Measurements from ENCODE around the gene SRGAP1. TPM values are rescaled to one million over a fixed set of nuclear protein-coding genes. Genes with fewer than 3 reads are reported as not detected.
"Not testable (repeated sequence)": the region's sequence is repeated elsewhere in the genome, so short reads cannot be mapped to it uniquely, and the experiment has no call there.

The SRGAP1 gene
- total and polyA plus RNA-seq, 9 donors, result 4.7 to 10.5 (median 5.7) TPM

DNA sequence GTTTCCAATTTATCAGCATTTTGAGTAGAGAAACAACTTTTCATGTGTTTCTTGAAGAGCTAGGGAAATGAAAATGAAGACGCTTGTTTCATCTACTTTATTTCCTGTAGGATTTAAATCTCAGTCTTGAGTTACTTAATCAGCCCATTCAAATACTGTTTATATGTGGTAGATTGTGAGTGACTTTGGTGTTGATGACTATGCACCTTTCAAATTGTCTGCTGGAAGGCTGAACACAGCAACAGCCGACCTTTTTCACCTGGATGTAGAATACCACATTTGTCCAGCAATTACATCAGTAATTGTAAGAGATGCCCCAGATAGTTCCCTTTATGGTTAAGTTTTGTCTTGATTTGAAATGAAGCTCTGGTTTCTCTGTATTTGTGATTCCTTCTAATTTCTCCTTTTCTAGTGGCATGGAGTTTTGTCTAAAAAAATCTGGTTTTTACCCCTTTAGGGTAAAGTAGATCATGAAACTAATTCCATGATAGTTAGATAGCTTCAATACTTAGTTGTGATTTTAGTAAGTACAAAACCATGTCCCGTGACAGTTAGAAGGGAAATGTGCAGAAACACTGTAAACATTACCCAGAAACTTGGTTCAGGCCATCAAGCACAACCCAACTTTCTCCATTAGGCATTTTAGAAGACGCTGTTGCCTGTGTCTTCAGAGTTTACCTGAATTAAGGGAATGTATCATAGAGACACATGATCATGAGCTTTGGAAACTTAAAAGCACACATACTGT lies 165.0 kb downstream of the SRGAP1 start:
- no peaks in the 10 kb centered on the region for H3K27me3 ChIP-seq (ENCODE audit: control insufficient read depth, insufficient read depth, low read length)
- no CpG with 5 or more reads among the region's 4 CpGs for WGBS (ENCODE audit: insufficient coverage)

DNA sequence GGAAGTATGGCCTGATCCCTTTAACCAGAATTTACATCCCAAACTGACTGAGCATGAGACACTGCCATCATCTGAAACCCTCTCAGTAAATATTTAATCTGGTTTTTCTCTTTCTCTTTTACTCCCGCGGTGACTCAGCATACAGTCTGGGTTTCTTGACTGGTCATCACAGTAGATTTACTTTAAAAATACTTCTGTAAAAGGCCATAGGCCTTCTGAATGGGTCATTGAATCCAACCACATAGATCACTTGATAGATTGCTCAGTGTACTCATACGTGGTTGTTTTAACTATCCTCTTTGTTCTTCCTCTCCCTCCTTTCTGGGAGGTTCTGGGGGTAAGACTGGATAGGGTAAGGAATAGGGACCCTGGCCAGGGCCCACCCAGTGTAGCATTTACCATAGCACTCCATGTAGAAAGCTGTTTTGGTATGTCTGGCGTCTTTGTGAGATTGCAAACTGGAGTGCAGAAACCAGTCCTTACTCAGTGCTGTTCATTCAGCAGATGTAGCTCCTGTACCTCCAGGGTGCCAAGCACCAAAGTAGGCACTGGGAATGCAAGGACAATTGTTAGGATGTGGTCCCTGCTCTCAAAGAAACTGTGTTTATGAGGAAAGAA lies 165.7 kb downstream of the SRGAP1 start:
- Histone ChIP-seq H3K27ac (ENCODE audit: low read length) (no peak overlapping the region), H3K9me3 (replicated peaks; ENCODE audit: control insufficient read depth, low read depth, low read length) (no peaks in the 10 kb centered on the region), H3K27me3 (ENCODE audit: control insufficient read depth, insufficient read depth, low read length) (no peaks in the 10 kb centered on the region), H3K4me3 (ENCODE audit: low read length) (no peak overlapping the region), H3K36me3 (ENCODE audit: control insufficient read depth, insufficient read depth, low read length) (no peaks in the 10 kb centered on the region), H3K4me1 (ENCODE audit: control insufficient read depth, insufficient read depth, low read length) (peaks cover 2% of the 10 kb centered on the region)
- no peak for DNase-seq
- 100% methylated on average over 1 of the region's 4 CpGs for WGBS (ENCODE audit: insufficient coverage)

More for the DNA sequence above, 165.0 kb downstream of the SRGAP1 start:
- H3K27ac ChIP-seq (ENCODE audit: low read length), result no peak overlapping the region
- DNase-seq, result no peak
- H3K9me3 ChIP-seq (replicated peaks; ENCODE audit: control insufficient read depth, low read depth, low read length), result no peaks in the 10 kb centered on the region
- no peak overlapping the region for H3K4me3 ChIP-seq (ENCODE audit: low read length)
- peaks cover 2% of the 10 kb centered on the region for H3K4me1 ChIP-seq (ENCODE audit: control insufficient read depth, insufficient read depth, low read length)
- no peaks in the 10 kb centered on the region for H3K36me3 ChIP-seq (ENCODE audit: control insufficient read depth, insufficient read depth, low read length)

DNA sequence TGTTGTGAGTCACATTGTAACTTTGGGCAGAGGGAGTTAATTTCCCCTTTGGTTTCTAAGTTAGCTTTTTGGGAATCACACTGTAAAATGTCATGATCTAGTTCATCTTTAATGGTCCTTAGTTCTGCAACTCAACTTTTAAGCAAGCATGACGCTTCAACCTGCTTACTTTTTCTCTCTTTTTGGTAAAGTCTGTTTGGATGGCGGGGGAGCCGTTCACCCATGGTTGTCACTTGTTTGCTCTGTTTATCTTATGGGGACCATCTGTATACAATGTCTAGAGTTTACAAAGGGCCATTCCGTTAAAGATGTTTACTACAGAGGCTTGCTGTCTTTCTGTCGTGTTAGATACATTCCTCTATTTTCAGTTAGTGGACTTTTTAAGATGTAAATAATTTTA lies 172.0 kb downstream of the SRGAP1 start:
- no peak overlapping the region for H3K4me3 ChIP-seq (ENCODE audit: low read length)
- no peaks in the 10 kb centered on the region for H3K4me1 ChIP-seq (ENCODE audit: control insufficient read depth, insufficient read depth, low read length)
- H3K27me3 ChIP-seq (ENCODE audit: control insufficient read depth, insufficient read depth, low read length), result no peaks in the 10 kb centered on the region
- DNase-seq, result no peak
- no peaks in the 10 kb centered on the region for H3K9me3 ChIP-seq (replicated peaks; ENCODE audit: control insufficient read depth, low read depth, low read length)
- H3K27ac ChIP-seq (ENCODE audit: low read length), result no peak overlapping the region
- WGBS (ENCODE audit: insufficient coverage), result no CpG with 5 or more reads among the region's 5 CpGs
- H3K36me3 ChIP-seq (ENCODE audit: control insufficient read depth, insufficient read depth, low read length), result no peaks in the 10 kb centered on the region

DNA sequence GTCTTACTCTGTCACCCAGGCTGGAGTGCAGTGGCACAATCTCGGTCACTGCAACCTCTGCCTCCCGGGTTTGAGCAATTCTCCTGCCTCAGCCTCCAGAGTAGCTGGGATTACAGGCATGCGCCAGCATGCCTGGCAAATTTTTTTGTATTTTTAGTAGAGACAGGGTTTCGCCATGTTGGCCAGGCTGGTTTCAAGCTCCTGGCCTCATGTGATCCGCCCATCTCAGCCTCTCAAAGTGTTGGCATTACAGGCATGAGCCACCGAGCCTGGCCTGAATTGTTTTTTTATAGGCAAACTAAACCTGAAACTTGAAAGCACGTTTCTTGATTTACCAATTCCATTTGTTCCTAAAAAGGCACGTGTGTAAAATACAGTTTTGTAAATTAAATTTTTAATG lies 173.6 kb downstream of the SRGAP1 start:
- H3K9me3 ChIP-seq (replicated peaks; ENCODE audit: control insufficient read depth, low read depth, low read length); H3K36me3 ChIP-seq (ENCODE audit: control insufficient read depth, insufficient read depth, low read length): not testable (repeated sequence)
- 85% methylated on average over 4 of the region's 8 CpGs for WGBS (ENCODE audit: insufficient coverage)

GRCh38 chr12:64018524-64018923 lies 174.0 kb downstream of the SRGAP1 start:
- Histone ChIP-seq H3K9me3 (replicated peaks; ENCODE audit: control insufficient read depth, low read depth, low read length) (no peaks in the 10 kb centered on the region), H3K36me3 (ENCODE audit: control insufficient read depth, insufficient read depth, low read length) (no peaks in the 10 kb centered on the region), H3K4me1 (ENCODE audit: control insufficient read depth, insufficient read depth, low read length) (peaks cover 1% of the 10 kb centered on the region), H3K4me3 (ENCODE audit: low read length) (no peak overlapping the region), H3K27me3 (ENCODE audit: control insufficient read depth, insufficient read depth, low read length) (no peaks in the 10 kb centered on the region), H3K27ac (ENCODE audit: low read length) (no peak overlapping the region)
- no peak for DNase-seq

More for the DNA sequence above, 173.6 kb downstream of the SRGAP1 start:
- H3K27me3 ChIP-seq (ENCODE audit: control insufficient read depth, insufficient read depth, low read length); H3K4me1 ChIP-seq (ENCODE audit: control insufficient read depth, insufficient read depth, low read length); H3K27ac ChIP-seq (ENCODE audit: low read length); H3K4me3 ChIP-seq (ENCODE audit: low read length); DNase-seq: not testable (repeated sequence)

DNA sequence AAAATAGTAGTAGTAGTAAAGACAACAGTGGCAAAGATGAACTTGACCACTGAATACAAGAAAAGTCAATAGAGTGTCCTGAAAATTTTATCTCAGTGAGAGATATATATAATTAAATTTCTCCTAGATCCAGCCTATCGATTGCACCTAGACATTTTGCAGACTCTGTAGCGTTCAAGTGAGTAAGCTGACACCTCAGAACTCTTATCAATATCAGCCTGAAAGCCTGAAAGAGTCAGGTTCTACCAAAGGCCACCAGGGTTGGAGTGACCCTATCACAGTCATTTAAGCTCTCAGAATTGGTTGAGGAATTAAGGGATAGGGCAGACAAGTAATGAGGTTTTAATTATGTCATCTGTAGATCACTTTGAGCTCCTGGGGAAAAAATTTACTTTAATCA lies 174.6 kb downstream of the SRGAP1 start:
- no peaks in the 10 kb centered on the region for H3K9me3 ChIP-seq (replicated peaks; ENCODE audit: control insufficient read depth, low read depth, low read length)
- H3K27ac ChIP-seq (ENCODE audit: low read length), result no peak overlapping the region
- peaks cover 3% of the 10 kb centered on the region for H3K4me1 ChIP-seq (ENCODE audit: control insufficient read depth, insufficient read depth, low read length)
- DNase-seq, result no peak
- no peak overlapping the region for H3K4me3 ChIP-seq (ENCODE audit: low read length)
- no CpG with 5 or more reads among the region's 2 CpGs for WGBS (ENCODE audit: insufficient coverage)
- H3K27me3 ChIP-seq (ENCODE audit: control insufficient read depth, insufficient read depth, low read length), result no peaks in the 10 kb centered on the region
- no peaks in the 10 kb centered on the region for H3K36me3 ChIP-seq (ENCODE audit: control insufficient read depth, insufficient read depth, low read length)

DNA sequence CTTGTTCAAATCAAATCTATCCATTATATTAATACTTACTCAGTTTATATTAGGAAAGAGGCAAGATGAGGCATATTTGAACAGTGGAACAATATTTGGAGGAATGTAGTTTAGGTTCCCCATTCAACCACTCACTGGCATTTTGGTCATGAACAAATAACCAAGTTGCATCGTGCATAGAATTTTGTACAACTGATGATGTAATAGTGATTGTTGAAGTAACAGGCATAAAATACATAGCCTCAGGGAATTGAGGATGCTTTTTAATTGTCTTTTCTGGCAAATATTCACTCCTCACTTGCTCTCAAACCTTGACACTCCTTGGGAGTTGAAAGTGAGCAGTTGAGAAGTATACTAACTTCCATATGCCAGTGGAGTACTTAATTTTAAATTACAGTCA lies 175.2 kb downstream of the SRGAP1 start:
- Histone ChIP-seq H3K36me3 (ENCODE audit: control insufficient read depth, insufficient read depth, low read length) (no peaks in the 10 kb centered on the region), H3K27me3 (ENCODE audit: control insufficient read depth, insufficient read depth, low read length) (no peaks in the 10 kb centered on the region), H3K4me1 (ENCODE audit: control insufficient read depth, insufficient read depth, low read length) (peaks cover 3% of the 10 kb centered on the region), H3K27ac (ENCODE audit: low read length) (no peak overlapping the region), H3K4me3 (ENCODE audit: low read length) (no peak overlapping the region), H3K9me3 (replicated peaks; ENCODE audit: control insufficient read depth, low read depth, low read length) (no peaks in the 10 kb centered on the region)
- no CpG with 5 or more reads among the region's 1 CpG for WGBS (ENCODE audit: insufficient coverage)
- DNase-seq, result no peak

- Histone ChIP-seq H3K36me3 (ENCODE audit: control insufficient read depth, insufficient read depth, low read length) (no peaks in the 10 kb centered on the region), H3K27me3 (ENCODE audit: control insufficient read depth, insufficient read depth, low read length) (no peaks in the 10 kb centered on the region), H3K4me3 (ENCODE audit: low read length) (no peak overlapping the region), H3K27ac (ENCODE audit: low read length) (no peak overlapping the region), H3K9me3 (replicated peaks; ENCODE audit: control insufficient read depth, low read depth, low read length) (no peaks in the 10 kb centered on the region), H3K4me1 (ENCODE audit: control insufficient read depth, insufficient read depth, low read length) (peaks cover 3% of the 10 kb centered on the region)
- WGBS (ENCODE audit: insufficient coverage), result 79% methylated on average over 5 of the region's 9 CpGs
- DNase-seq, result peak; percentile 29
Measured at GRCh38 chr12:64025174-64025958, 180.9 kb downstream of the SRGAP1 start.

GRCh38 chr12:64027311-64027710 lies 182.8 kb downstream of the SRGAP1 start:
- Histone ChIP-seq H3K36me3 (ENCODE audit: control insufficient read depth, insufficient read depth, low read length) (no peaks in the 10 kb centered on the region), H3K27me3 (ENCODE audit: control insufficient read depth, insufficient read depth, low read length) (no peaks in the 10 kb centered on the region), H3K27ac (ENCODE audit: low read length) (no peak overlapping the region), H3K4me1 (ENCODE audit: control insufficient read depth, insufficient read depth, low read length) (peaks cover 3% of the 10 kb centered on the region), H3K9me3 (replicated peaks; ENCODE audit: control insufficient read depth, low read depth, low read length) (peaks cover 1% of the 10 kb centered on the region), H3K4me3 (ENCODE audit: low read length) (no peak overlapping the region)
- no CpG with 5 or more reads among the region's 1 CpG for WGBS (ENCODE audit: insufficient coverage)
- DNase-seq, result no peak

- no peak overlapping the region for H3K4me3 ChIP-seq (ENCODE audit: low read length)
- H3K9me3 ChIP-seq (replicated peaks; ENCODE audit: control insufficient read depth, low read depth, low read length), result peaks cover 2% of the 10 kb centered on the region
- H3K27ac ChIP-seq (ENCODE audit: low read length), result no peak overlapping the region
- H3K27me3 ChIP-seq (ENCODE audit: control insufficient read depth, insufficient read depth, low read length), result no peaks in the 10 kb centered on the region
- WGBS (ENCODE audit: insufficient coverage), result 100% methylated on average over 1 of the region's 5 CpGs
- no peak for DNase-seq
- H3K4me1 ChIP-seq (ENCODE audit: control insufficient read depth, insufficient read depth, low read length), result peaks cover 1% of the 10 kb centered on the region
- no peaks in the 10 kb centered on the region for H3K36me3 ChIP-seq (ENCODE audit: control insufficient read depth, insufficient read depth, low read length)
Measured at GRCh38 chr12:64028541-64028940, 184.0 kb downstream of the SRGAP1 start.

All from muscle of leg (tissue), 11 donors.